Fibroblast of gingiva (primary cell): Measurements from ENCODE around the gene CEACAM18.
"Not testable (repeated sequence)": the region's sequence is repeated elsewhere in the genome, so short reads cannot be mapped to it uniquely, and the experiment has no call there.

Source experiments
- DNase-seq: peaks from one replicate; pipeline ENCODE4 v3.0.0-alpha.2; 2011; ENCODE audit warnings: low read depth

Gene CEACAM18

GRCh38 chr19:51478381-51479234 is at the start of gene CEACAM18:
Gene CEACAM18 (plus strand): TSS chr19:51478539.
- no peak for DNase-seq

GRCh38 chr19:51430221-51430620 is 48.1 kb upstream of the CEACAM18 start:
- DNase-seq, result no peak

GRCh38 chr19:51431124-51431523 is 47.2 kb upstream of the CEACAM18 start:
- no peak for DNase-seq

- no peak for DNase-seq
Observed at GRCh38 chr19:51433043-51433442, 45.3 kb upstream of the CEACAM18 start.

GRCh38 chr19:51434456-51434855 is 43.9 kb upstream of the CEACAM18 start:
- no peak for DNase-seq

GRCh38 chr19:51439021-51439465 is 39.3 kb upstream of the CEACAM18 start:
- DNase-seq, result no peak

GRCh38 chr19:51440052-51440451 is 38.3 kb upstream of the CEACAM18 start:
- no peak for DNase-seq

- DNase-seq, result no peak
Observed at GRCh38 chr19:51440846-51441409, 37.4 kb upstream of the CEACAM18 start.

GRCh38 chr19:51441410-51442390 is 36.6 kb upstream of the CEACAM18 start:
- DNase-seq, result no peak

GRCh38 chr19:51447510-51447909 is 30.8 kb upstream of the CEACAM18 start:
- DNase-seq, result not testable (repeated sequence)

- DNase-seq, result no peak
Observed at GRCh38 chr19:51448011-51448410, 30.3 kb upstream of the CEACAM18 start.

GRCh38 chr19:51448411-51449016 is 29.8 kb upstream of the CEACAM18 start:
- DNase-seq, result no peak

GRCh38 chr19:51450730-51451307 is 27.5 kb upstream of the CEACAM18 start:
- DNase-seq, result no peak

GRCh38 chr19:51456541-51457290 is 21.6 kb upstream of the CEACAM18 start:
- DNase-seq, result no peak

GRCh38 chr19:51457351-51458013 is 20.9 kb upstream of the CEACAM18 start:
- DNase-seq, result no peak

- DNase-seq, result no peak
Observed at GRCh38 chr19:51458051-51458645, 20.2 kb upstream of the CEACAM18 start, which contains the start of gene SIGLEC8. Gene SIGLEC8 (minus strand): TSS chr19:51458454. CDS start chr19:51458387, 67 bp downstream.

GRCh38 chr19:51458899-51459505 is 19.3 kb upstream of the CEACAM18 start:
- no peak for DNase-seq

GRCh38 chr19:51460164-51460992 is 18.0 kb upstream of the CEACAM18 start:
- DNase-seq, result no peak
